ENCODE measurements around the gene SH3RF3. TPM values are rescaled to one million over a fixed set of nuclear protein-coding genes. Genes with fewer than 3 reads are reported as not detected.

Gene SH3RF3
- total RNA-seq, 1 experiment from 2014 or later, result not detected

GRCh38 chr2:109500910-109501309 is 371.9 kb downstream of the SH3RF3 start:
- Histone ChIP-seq H3K9ac (ENCODE audit: low read length) (no peak overlapping the region), H3K27me3 (ENCODE audit: insufficient read depth, low read length) (no peaks in the 10 kb centered on the region), H3K4me3 (replicated peaks in 1 of 2; ENCODE audit: low read depth in 1 of 2, low read length in 2 of 2) (no peak overlapping the region), H4K20me1 (ENCODE audit: insufficient read depth) (no peaks in the 10 kb centered on the region), H3K9me3 (ENCODE audit: control insufficient read depth in 1 of 2, insufficient read depth in 1 of 2, low read depth in 1 of 2, low read length in 2 of 2) (no peaks in the 10 kb centered on the region), H3K4me2 (ENCODE audit: low read length) (no peak overlapping the region), H3K36me3 (ENCODE audit: control insufficient read depth in 1 of 2, insufficient read depth in 2 of 2, low read length in 2 of 2) (no peaks in the 10 kb centered on the region), H3K9me2 (ENCODE audit: insufficient read depth) (no peaks in the 10 kb centered on the region), H3K79me2 (ENCODE audit: insufficient read depth, low read length) (no peaks in the 10 kb centered on the region), H3K27ac (ENCODE audit: low read depth, low read length) (no peak overlapping the region), H2AFZ (ENCODE audit: low read depth, low read length, poor library complexity, severe bottlenecking) (no peak overlapping the region), H3K4me1 (ENCODE audit: control insufficient read depth in 1 of 2, insufficient read depth in 2 of 2, low read length in 2 of 2) (peaks cover 0 to 3% of the 10 kb centered on the region in 2 experiments; a peak in 1 of 4 replicates)
- no peak for ATAC-seq
- POLR2A ChIA-PET, result no interaction called here
- RAD21 ChIA-PET (ENCODE audit: low non-redundant PET in 1 of 2, low total read pairs in 2 of 2, uncharacterized antibody in 2 of 2, unreplicated experiment in 2 of 2), result no interaction called here
- TF ChIP-seq CBX3 (IDR thresholded peaks at IDR 0.05; ENCODE audit: low read depth), result no peak
- no peak for TF ChIP-seq ZNF274 (IDR thresholded peaks at IDR 0.05; ENCODE audit: low read depth, low read length)
- no peak for TF ChIP-seq SP1 (IDR thresholded peaks at IDR 0.05; ENCODE audit: low read depth)
- no peak for TF ChIP-seq SIN3A (IDR thresholded peaks at IDR 0.05; ENCODE audit: low read depth)
- no peak for TF ChIP-seq ATF3 (IDR thresholded peaks at IDR 0.05)
- no peak for TF ChIP-seq CTCF (IDR thresholded peaks at IDR 0.05 in 2 of 3, conservative IDR thresholded peaks at IDR 0.05 in 1 of 3; ENCODE audit: borderline replicate concordance in 1 of 3, insufficient read depth in 1 of 3, low read depth in 2 of 3, low read length in 2 of 3)
- no peak for TF ChIP-seq EGR1 (IDR thresholded peaks at IDR 0.05; ENCODE audit: low read depth)
- no peak for TF ChIP-seq POLR2AphosphoS5 (IDR thresholded peaks at IDR 0.05; ENCODE audit: low read depth, low read length)
- TF ChIP-seq YY1 (IDR thresholded peaks at IDR 0.05; ENCODE audit: extremely low read depth, insufficient replicate concordance, low read depth, low read length), result no peak
- TF ChIP-seq RAD21 (IDR thresholded peaks at IDR 0.05; ENCODE audit: low read depth), result no peak
- TF ChIP-seq EZH2 (IDR thresholded peaks at IDR 0.05), result no peak
- TF ChIP-seq CEBPB (IDR thresholded peaks at IDR 0.05; ENCODE audit: low read depth), result no peak
- no peak for TF ChIP-seq ZFX (IDR thresholded peaks at IDR 0.05)
- no peak for TF ChIP-seq FOSL1 (IDR thresholded peaks at IDR 0.05; ENCODE audit: low read depth)
- intact Hi-C loops (cut with micrococcal nuclease), result no loop called here
- CTCF ChIA-PET, result no interaction called here
- no peak for DNase-seq (ENCODE audit: low read depth, low spot score)
- BruUV-seq (replicated peaks), result no TSS peak

Measured in HCT116 (cell line).